KMS-11 (cell line): ENCODE data around the gene PALM.

ENCODE experiments used
- H2AFZ ChIP-seq: fragments of 200-600 bp; sonication (generic); 2 replicates; pipeline ENCODE4 v1.6.1; 2016; ENCODE audit warnings: antibody characterized with exemption, mixed run types, low read depth
- H3K27ac ChIP-seq: fragments of 200-600 bp; sonication (generic); 2 replicates; pipeline ENCODE4 v1.6.1; 2016; ENCODE audit warnings: mild to moderate bottlenecking, mixed run types
- H3K27me3 ChIP-seq: fragments of 200-600 bp; sonication (generic); 2 replicates; pipeline ENCODE4 v1.6.1; 2017; ENCODE audit warnings: mild to moderate bottlenecking, low read depth, mixed run types, moderate library complexity; ENCODE audit not compliant: insufficient read depth
- H3K36me3 ChIP-seq: fragments of 200-600 bp; sonication (generic); 2 replicates; pipeline ENCODE4 v1.6.1; 2017; ENCODE audit warnings: mild to moderate bottlenecking, mixed run types; ENCODE audit not compliant: insufficient read depth
- H3K4me1 ChIP-seq: fragments of 200-600 bp; sonication (generic); 2 replicates; pipeline ENCODE4 v1.6.1; 2016; ENCODE audit warnings: mild to moderate bottlenecking, low read depth, mixed run types; ENCODE audit not compliant: poor library complexity, severe bottlenecking
- H3K4me2 ChIP-seq: fragments of 200-600 bp; sonication (generic); 2 replicates; pipeline ENCODE4 v1.7.0; 2016; ENCODE audit warnings: mild to moderate bottlenecking, mixed run types
- H3K4me3 ChIP-seq: fragments of 200-600 bp; sonication (generic); IDR thresholded peaks from 2 replicates; pipeline ENCODE4 v1.6.1; 2017; ENCODE audit warnings: low read depth, low read length, mixed read lengths; ENCODE audit not compliant: insufficient read depth
- H3K79me2 ChIP-seq: fragments of 200-600 bp; sonication (generic); 2 replicates; pipeline ENCODE4 v1.6.1; 2016; ENCODE audit warnings: low read depth, mixed run types; ENCODE audit not compliant: insufficient read depth
- H3K9ac ChIP-seq: fragments of 200-600 bp; sonication (generic); 2 replicates; pipeline ENCODE4 v1.6.1; 2016; ENCODE audit warnings: mild to moderate bottlenecking, mixed run types
- H4K20me1 ChIP-seq: fragments of 200-600 bp; sonication (generic); 2 replicates; pipeline ENCODE4 v1.6.1; 2016; ENCODE audit warnings: mild to moderate bottlenecking, mixed run types; ENCODE audit not compliant: insufficient read depth
- TF ChIP-seq, protein P1 (sequence below): fragments of 200-600 bp; sonication (generic); conservative IDR thresholded peaks from 2 replicates; pipeline ENCODE4 v1.6.1; 2017; ENCODE audit warnings: low read depth, mild to moderate bottlenecking, antibody characterized with exemption, low read length, moderate library complexity, mixed read lengths

PALM gene

DNA sequence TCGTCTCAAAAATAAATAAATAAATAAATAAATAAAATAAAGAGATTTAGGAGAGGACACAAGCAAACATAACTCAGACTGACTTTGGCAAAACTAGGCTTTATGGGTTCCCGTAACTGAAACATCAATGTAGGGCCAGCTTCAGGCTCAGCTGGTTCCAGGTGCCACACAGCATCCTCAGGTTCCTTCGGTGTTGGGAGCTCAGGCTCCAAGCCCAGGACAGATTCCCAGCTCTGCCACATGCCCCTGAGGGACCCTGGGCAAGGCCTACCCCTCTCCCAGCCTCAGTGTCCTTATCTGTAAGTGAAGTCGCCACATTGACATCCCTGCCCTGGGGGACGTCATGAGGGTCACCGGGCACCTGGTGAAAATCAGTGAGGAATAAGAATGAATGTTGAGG lies 60.9 kb downstream of the PALM start:
- Histone ChIP-seq H3K4me2 (no peak overlapping the region), H3K27ac (no peak overlapping the region), H3K4me3 (no peak overlapping the region), H3K4me1 (peaks cover 10% of the 10 kb centered on the region), H4K20me1 (no peaks in the 10 kb centered on the region), H3K36me3 (no peaks in the 10 kb centered on the region), H2AFZ (no peak overlapping the region), H3K9ac (no peak overlapping the region), H3K79me2 (no peaks in the 10 kb centered on the region), H3K27me3 (peaks cover 33% of the 10 kb centered on the region)
- TF ChIP-seq, protein P1, sequence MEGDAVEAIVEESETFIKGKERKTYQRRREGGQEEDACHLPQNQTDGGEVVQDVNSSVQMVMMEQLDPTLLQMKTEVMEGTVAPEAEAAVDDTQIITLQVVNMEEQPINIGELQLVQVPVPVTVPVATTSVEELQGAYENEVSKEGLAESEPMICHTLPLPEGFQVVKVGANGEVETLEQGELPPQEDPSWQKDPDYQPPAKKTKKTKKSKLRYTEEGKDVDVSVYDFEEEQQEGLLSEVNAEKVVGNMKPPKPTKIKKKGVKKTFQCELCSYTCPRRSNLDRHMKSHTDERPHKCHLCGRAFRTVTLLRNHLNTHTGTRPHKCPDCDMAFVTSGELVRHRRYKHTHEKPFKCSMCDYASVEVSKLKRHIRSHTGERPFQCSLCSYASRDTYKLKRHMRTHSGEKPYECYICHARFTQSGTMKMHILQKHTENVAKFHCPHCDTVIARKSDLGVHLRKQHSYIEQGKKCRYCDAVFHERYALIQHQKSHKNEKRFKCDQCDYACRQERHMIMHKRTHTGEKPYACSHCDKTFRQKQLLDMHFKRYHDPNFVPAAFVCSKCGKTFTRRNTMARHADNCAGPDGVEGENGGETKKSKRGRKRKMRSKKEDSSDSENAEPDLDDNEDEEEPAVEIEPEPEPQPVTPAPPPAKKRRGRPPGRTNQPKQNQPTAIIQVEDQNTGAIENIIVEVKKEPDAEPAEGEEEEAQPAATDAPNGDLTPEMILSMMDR, result no peak

DNA sequence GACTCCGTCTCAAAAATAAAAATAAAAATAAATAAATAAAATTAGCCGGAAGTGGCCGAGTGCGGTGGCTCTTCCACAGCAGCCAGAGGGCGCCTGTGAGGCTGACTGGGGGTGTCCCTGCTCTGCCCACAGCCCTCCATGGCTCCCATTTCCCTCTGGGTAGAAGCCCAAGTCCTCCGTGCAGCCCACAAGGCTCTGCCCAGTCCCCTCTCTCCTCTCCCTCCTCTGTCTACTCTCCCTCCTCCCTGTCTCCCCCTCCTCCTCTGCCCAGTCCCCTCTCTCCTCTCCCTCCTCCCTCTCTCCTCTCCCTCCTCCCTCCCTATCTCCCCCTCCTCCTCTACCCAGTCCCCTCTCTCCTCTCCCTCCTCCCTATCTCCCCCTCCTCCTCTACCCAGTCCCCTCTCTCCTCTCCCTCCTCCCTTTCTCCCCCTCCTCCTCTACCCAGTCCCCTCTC lies 62.6 kb downstream of the PALM start:
- Histone ChIP-seq H3K4me2 (no peak overlapping the region), H3K79me2 (no peaks in the 10 kb centered on the region), H4K20me1 (no peaks in the 10 kb centered on the region), H3K9ac (no peak overlapping the region), H3K36me3 (no peaks in the 10 kb centered on the region), H3K4me1 (peaks cover 10% of the 10 kb centered on the region), H3K4me3 (no peak overlapping the region), H2AFZ (no peak overlapping the region), H3K27ac (no peak overlapping the region), H3K27me3 (peaks cover 30% of the 10 kb centered on the region)
- TF ChIP-seq, protein P1, result no peak; the same call in 1 of the 2 replicates

DNA sequence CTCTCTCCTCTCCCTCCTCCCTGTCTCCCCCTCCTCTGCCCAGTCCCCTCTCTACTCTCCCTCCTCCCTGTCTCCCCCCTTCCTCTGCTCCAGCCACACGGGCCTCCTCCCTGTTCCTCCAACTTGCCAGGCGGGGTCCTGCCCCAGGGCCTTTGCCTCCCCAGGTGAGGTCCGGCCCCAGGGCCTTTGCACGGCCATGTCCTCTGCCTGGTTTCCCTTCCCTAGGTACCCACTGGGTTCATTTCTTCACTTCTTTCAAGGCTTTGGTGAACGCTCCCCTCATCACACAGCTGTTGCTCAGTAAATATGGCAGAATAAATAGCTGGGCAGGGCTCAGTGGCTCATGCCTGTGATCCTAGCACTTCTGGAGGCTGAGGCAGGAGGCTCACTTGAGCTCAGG lies 63.3 kb downstream of the PALM start:
- H3K4me3 ChIP-seq, result no peak overlapping the region
- H3K4me2 ChIP-seq, result no peak overlapping the region
- H2AFZ ChIP-seq, result no peak overlapping the region
- H3K9ac ChIP-seq, result no peak overlapping the region
- H3K27me3 ChIP-seq, result peaks cover 30% of the 10 kb centered on the region
- peaks cover 10% of the 10 kb centered on the region for H3K4me1 ChIP-seq
- TF ChIP-seq, protein P1, result no peak
- no peaks in the 10 kb centered on the region for H3K79me2 ChIP-seq
- H3K27ac ChIP-seq, result no peak overlapping the region
- H3K36me3 ChIP-seq, result no peaks in the 10 kb centered on the region
- H4K20me1 ChIP-seq, result no peaks in the 10 kb centered on the region

DNA sequence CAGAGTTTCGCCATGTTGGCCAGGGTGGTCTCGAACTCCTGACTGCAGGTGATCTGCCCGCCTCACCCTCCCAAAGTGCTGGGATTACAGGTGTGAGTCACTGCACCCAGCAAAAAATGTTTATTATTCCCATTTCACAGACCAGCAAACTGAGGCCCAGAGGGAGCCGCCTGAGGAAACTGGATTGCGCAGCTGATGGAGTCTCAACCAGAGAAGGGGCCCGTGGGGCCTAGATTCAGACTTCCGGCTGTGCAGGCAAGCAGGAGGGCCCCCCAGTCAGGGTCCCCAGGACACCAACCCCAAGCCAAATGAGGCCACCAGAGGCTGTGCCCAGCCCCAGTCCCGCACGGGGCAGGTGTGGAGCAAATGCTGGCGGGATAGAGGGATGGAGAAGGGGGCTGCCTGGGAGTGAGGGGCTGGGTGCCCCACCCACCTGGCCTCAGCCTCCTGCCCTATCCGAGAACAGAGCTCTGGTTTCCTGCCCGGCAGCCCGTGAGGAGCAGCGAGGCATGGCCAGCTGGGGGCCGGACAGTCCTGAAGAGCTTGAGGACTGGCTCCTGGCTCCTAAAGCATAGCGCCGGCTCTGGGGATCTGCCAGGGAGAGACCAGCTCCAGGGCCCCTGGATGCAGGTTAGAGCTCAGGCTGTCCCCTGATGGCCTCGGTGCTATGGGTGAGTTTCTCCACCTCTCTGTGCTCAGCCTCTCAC lies 64.1 kb downstream of the PALM start:
- peaks cover 10% of the 10 kb centered on the region for H3K4me1 ChIP-seq
- H3K27ac ChIP-seq, result no peak overlapping the region
- no peak overlapping the region for H3K4me3 ChIP-seq
- no peak overlapping the region for H3K4me2 ChIP-seq
- no peaks in the 10 kb centered on the region for H3K36me3 ChIP-seq
- H3K27me3 ChIP-seq, result peaks cover 28% of the 10 kb centered on the region
- no peak overlapping the region for H2AFZ ChIP-seq
- no peaks in the 10 kb centered on the region for H3K79me2 ChIP-seq
- H4K20me1 ChIP-seq, result no peaks in the 10 kb centered on the region
- no peak overlapping the region for H3K9ac ChIP-seq
- TF ChIP-seq, protein P1, result no peak
